ENCODE results near the gene DDI2.
A peak's percentile ranks its signal among the peaks of the same experiment; 100 is the strongest.
"Not testable (repeated sequence)": the region's sequence is repeated elsewhere in the genome, so short reads cannot be mapped to it uniquely, and the experiment has no call there.

DDI2 gene

DNA sequence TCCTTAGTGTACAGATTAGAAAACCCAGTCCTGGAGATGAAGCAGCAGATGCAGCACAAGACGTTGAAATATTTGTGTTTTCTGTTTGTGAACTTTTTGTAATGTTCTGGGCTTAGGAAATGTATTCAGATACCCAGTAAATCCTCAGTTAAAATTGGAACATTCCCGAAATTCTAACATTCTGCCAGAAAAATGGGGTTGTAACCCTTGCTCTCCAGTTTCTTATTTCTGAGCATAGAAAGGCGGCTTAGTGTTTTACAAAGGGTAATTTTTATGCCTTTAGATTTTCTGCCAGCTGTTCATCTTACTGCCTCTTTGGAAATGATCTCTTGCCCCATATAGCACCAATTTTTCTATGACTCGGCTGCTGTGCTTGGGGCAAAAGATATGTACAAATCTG, 20.6 kb downstream of the DDI2 start:
- DNase-seq = no peak

DNA sequence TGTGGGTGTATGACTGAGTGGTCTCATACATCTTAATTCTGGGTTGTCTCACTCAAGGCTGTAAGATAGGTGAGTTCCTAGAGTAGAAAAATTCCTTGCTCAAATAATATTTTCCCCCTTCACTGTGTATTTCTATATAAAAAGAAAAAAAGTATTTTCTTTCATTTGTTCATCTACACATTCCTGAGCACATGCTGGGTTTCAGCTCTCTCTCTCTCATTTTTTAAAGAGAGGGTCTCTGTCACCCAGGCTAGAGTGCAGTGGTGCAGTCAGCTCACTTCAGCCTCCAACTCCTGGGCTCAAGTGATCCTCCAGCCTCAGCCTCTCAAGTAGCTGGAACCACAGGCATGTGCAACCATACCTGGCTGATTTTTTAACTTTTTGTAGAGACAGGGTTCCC, 22.0 kb downstream of the DDI2 start:
- DNase-seq = no peak

DNA sequence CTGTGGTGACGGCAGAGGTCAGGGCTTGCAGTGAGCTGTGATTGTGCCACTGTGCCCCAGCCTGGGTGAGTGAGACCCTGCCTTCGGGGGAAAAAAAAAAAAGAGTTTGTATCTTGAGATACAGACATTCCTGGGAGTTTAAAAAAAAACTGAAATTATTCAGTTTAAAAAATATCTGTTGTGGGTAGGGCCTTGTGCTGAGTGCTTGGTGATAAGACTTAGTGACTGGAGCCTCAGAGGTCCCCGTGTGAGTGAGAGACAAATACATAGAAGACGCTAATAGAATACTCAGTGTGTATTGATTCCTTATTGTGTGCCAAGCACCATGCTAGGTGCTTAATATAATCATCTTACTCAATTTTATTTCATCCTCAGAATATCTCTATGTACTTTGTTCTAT, 22.7 kb downstream of the DDI2 start:
- no peak for DNase-seq

DNA sequence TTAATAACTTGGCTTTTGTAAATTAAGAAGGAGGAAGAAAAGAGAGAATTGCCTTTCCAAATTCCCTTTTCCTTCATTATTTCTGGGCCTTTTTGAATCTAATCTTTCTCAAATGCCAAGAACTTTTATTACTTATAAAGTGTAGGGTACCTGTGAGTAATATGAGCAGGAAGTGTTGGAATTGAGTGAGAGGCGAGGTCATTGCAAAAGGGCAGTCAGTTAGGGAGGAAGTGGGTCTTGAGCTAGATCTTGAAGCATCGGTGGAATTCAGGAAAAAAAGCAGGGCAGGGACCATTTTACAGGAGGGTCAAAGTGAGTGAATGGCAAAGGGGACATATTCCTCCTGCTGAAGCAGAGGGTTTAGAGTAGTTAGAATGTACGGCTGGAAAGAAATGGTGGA, 23.4 kb downstream of the DDI2 start:
- no peak for DNase-seq

DNA sequence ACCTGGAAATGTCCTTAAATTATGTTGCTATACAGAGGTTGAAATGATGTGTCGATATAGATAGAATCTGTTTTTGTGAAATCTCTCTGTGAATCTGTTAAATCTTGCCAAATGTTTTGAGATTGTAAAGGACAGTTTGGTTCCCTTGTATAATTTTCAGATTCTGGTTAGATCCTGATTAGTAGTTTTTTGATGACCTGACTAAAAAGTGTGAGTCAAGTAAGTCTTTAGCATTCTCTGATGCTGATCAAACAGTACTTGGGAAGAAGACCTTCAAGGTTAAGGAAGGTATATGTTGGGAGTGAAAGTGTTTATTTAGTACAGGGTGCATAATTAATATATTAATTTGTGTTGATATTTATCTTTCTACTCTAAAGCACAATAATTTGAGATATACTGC, 32.7 kb downstream of the DDI2 start:
- DNase-seq = no peak

DNA sequence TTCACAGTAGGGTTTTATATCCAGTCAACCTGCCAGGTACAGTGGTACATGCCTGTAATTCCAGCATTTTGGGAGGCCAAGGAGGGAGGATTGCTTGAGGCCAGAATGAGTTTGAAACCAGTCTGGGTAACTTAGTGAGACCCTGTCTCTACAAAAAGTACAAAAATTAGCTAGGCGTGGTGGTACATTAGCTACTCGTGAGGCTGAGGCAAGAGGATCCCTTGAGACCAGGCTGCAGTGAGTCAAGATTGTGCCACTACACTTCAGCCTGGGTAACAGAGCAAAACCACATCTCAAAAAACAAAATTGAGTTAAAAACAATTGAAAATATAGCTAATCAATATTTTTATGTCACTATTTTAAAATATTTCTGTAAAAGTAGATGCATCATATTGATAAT, 33.2 kb downstream of the DDI2 start:
- no peak for DNase-seq

DNA sequence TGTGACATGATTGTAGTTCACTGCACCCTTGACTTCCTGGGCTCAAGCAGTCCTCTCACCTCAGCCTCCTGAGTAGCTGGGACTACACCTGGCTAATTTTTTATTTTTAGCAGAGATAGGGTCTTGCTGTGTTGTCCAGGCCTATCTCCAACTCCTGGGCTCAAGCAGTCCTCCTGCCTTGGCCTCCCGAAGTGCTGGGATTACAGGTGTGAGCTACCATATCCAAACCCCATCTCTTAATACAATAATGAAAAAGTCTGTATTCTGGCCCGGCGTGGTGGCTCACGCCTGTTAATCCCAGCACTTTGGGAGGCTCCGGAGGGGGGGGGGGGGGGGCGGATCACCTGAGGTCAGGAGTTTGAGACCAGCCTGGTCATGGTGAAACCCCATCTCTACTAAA, 34.9 kb downstream of the DDI2 start:
- not testable (repeated sequence) for DNase-seq

DNA sequence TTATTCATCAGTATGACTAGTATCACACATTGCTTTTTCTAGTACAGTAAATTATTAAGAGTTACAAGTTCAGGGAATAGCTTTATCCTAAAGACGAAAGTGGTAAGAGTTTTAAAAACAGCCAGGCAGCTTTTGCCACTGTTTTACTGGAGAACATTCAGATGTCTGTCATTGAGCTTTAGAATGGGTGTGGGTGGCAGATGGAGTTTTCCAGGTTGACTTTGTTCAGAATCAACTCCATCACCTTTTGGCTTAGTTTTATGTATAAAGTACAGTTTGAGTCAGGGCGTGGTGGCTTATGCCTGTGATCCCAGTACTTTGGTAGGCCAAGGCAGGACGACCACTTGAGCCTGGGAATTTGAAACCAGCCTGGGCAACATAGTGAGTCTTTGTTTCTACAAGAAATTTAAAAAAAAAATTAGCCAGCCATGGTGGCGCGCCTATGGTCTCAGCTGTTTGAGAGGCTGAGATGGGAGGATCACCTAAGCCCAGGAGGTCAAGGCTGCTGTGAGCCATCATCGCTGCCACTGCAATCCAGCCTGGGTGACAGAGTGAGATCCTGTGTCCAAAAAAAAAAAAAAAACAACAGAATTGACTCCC, 36.9 kb downstream of the DDI2 start:
- DNase-seq = no peak

DNA sequence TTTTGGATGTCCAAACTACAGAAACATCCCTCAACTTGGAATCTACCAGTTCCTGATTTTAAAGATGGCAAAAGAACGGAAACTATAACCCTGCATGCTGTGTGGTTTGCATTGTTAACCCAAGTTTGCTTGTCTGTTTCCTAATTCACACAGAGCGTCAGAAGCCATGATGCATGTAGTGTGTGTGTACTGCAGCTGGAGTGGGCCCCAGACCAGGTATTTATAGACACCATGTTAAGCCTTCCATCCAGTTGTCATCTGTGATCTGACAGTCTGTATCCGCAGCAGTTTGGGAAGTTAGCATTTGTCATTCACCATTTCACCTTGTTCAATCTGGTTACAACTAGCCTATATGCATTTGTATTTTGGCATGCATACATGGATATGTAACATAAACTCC, 39.2 kb downstream of the DDI2 start:
- DNase-seq = no peak

DNA sequence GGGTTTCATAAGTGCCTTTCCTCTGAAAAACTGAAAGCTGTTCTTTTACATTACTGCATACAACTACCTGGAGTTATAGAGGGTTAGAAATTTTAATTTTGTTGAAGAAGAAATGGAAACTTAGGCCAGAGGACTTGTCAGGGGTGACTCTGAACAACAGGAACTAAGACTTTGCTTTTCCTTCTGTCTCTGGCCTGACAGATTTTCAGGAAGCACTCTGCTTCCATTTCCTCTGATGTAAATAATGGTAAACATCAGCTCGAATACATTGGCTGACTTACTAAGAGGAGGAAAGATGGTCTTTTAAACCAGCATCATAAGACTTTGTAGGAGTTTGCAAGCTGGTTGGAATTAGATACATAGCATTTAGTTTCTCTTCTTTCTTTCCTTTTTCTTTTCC, 39.8 kb downstream of the DDI2 start:
- no peak for DNase-seq

DNA sequence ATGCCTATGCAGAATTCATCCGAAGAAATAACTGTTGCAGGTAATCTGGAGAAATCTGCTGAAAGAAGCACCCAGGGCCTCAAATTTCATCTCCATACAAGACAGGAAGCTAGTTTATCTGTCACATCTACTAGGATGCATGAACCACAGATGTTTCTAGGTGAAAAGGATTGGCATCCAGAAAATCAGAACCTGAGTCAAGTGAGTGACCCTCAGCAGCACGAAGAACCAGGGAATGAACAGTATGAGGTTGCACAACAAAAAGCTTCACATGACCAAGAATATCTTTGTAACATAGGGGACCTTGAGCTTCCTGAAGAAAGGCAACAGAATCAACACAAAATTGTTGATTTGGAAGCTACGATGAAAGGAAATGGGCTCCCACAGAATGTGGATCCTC, 42.9 kb downstream of the DDI2 start:
- DNase-seq = no peak

DNA sequence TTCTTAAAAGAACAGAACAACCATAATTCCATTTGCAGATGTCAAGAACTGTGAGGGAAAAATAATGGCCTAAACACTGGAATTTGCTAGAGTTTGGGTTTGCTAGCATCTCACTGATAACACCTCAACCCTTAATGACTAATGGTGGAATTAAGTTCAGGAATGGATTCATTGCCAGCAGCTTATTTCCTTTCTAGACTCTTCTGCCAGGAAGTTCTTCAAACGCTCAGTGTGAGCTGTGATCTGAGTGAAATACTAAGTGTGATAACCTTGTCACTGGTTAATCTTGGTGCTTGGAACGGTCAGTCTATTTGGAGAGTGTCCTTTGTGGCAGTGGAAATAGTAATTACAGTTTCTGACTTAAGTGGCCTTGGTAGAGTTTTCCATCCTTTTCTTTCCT, 45.2 kb downstream of the DDI2 start:
- DNase-seq = no peak

DNA sequence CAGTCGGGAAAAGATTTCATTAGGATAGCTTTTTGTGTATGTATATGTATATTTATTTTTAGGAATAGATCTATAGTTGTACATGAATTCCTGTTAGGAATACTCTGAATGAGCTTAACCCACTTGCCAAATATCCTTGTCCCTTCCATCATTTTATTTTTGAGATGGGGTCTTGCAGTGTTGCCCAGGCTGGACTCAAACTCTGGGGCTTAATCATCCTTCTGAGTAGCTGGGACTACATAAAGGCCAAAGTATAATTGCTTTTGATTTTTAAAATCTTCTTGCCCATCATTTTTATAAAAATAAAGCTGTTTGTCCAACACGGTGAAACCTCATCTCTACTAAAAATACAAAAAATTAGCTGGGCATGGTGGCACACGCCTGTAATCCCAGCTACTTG, 46.7 kb downstream of the DDI2 start:
- DNase-seq = no peak

DNA sequence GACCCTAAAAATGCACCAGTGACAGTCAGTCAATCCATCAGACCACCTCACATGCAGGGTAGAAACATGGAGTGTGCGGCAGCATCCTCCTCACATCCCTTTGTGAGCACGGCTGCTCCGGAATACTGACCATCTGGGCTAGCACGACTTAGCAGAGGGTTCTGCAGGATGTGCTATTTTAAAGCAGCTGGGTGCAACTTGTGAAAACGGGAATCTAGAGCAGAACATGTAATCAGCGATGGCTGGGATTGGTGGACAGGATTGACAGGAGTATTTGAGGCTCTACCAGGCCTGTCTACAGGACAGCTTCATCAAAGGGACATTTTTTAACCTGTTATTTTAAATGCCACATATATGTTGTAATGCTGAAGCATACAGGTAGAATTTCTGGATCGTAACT, 50.1 kb downstream of the DDI2 start:
- no peak for DNase-seq

DNA sequence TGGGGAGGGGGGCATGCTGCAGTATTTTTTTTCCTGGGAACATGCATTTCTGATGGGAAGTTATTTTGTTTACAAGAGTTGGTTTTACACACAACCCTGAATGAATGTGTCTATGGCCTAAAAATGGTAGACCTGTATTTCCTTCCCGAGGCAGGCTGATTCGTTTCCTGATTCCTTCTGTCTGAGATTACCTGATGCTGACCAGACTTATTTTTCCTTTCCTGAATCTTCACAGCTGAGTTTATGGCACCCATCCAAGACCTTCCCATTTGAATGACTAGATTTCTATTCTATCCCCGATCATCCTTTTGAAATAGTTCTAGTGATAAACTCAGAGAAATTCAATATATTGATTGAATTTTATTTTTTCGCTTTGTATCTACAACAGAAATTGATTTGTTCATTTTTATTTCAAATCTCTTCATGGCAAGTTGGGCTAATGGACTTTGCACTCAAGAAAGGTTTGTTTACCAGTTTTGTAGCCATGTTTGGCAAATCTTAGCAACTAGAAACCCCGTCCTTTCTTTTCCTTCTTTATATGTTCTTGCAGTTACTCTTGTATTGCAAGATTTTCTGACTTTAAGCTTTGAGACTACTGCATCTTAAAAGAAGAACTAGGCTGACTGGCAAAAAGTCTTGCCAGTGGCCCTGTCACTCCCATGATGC, 51.0 kb downstream of the DDI2 start:
- DNase-seq = no peak

DNA sequence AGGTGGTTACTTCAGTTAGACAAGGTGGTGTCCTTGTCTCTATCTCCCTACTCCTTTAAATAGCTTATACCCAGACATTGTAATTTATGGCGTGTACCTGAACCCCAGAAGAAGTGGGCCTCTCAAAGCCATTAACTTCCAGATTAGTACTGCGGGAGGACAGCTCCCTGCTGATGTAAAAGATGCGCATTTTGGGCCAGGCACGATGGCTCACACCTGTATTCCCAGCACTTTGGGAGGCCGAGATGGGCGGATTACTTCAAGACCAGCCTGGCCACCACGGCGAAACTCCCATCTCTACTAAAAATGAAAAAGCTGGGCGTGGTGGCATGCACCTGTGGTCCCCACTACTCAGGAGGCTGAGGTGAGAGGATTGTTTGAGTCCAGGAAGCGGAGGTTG, 51.8 kb downstream of the DDI2 start:
- no peak for DNase-seq

DNA sequence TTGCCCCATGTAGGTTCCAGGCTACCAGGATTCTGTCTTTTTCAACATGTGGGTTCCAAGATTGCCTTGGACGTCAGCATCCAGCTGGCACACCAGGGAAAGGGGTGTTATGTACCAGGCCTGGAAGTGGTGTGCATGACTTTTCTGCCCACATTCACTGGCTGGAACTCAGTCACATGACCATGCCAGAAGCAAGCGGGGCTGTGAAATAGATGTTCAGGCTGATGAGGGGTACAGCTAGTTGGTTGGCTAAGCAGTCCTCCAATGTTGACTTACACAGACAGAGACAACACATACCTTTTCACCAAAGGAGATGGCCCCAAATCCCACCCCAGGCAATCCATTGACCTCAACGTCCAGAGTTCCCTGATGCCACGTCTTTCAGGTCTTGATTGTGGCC, 52.6 kb downstream of the DDI2 start:
- DNase-seq = no peak

DNA sequence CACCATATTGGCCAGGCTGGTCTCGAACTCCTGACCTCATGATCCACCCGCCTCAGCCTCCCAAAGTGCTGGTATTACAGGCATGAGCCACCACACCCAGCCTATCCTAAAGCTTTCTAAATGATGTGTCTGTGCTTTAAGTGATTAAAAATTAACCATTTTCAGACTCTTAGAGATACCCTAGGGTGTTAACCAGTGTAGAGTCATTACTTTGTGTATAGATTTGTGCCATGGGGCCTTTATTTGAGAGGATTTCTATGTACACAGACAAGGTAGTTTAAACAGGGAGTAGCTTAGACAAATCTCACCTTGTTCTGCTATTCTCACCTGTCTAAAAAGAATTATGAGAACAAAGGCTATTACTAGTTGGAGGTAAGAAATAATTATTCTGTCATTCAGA, 54.2 kb downstream of the DDI2 start:
- DNase-seq = no peak

DNA sequence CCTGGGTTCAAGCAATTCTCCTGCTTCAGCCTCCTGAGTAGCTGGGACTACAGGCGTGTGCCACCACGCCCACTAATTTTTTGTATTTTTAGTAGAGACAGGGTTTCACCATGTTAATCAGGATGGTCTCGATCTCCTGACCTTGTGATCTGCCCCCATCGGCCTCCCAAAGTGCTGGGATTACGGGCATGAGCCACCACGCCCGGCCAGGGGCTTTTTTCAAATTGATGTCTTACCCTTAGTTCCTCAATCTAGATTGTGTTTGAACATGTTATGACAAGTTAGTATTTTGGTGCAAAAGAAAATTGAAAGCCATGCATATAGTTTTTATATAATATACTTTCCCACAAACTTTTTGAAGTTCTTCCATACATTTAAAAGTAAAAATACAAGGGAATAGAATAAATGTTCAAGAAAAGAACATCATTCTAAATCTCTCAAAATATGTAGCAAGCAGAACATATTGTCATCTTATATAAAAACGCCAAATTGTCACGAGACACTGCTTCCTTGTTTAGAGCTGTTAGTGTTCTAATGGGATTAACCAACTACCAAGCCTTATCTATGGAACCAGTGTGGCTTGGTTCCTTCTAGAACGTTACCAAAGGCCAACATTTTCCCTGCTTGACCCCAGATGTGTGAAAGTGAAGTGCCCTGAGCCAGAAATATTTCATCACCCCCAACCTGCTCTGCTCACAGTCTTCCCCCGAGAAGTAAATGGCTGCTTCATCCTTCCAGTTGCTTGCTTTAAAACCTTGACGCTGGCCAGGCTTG, 57.3 kb downstream of the DDI2 start:
- DNase-seq = no peak

DNA sequence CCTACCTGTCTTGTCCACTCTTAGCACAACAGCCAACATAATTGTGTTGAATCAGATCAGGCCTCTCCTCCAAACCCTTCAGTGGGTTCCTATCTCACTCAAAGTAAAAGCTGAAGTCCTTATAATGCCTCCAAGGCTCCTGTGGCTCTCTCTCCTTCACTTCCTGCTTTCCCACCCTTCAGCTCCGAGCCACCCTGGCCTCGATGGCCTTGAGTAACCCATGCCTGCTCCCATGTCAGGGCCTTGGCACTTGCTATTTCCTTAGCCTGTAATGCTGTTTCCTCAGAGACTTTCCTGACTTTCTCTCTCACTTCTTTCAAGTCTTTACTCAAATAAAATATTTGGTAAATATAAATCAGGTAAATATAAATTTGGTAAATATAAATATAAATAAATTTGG, 58.8 kb downstream of the DDI2 start:
- DNase-seq = no peak

DNA sequence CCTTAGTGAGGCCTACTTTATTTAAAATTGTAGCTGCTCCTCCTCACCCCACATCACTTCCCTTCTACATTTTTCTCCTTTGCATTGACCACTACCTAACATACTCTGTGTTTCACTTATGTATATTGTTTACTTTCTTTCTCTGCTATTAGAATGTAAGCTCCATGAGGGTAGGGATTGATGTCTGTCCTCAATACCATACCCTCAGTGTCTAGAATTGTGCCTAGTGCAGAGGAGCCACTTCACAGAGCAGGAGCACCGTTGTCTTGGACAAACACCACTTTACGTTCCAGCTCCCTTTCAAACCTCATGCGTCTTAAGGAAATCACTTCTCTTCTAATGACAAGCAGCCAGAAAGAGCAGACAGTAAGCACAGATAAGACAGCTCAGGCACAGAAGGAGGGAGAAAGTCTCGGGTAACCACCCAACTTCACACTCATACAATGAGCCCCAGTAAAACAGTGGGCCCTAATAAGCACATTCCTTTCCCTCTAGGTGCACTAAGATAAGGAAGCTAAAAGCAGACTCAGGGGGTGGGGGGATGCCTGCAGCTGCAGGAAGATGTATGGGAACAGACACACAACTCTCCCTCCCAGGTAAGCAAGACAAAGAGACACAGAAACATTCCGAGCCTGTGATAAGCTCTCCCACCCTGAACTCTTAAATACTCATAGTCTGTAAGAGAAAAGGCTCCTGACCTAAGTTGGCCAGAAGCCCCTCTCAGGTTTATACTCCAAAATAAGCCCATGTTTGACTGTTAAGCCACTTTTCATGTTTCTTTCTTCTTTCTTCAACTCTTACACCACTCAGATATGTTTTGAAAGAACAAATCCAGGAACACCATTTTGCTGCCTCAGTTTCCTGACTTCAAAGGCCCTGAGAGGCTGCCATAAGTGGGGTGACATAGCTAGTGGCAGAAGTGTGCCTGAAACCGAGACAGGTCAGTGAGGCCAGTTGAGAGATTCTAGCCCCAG, 59.7 kb downstream of the DDI2 start:
- no peak for DNase-seq

DNA sequence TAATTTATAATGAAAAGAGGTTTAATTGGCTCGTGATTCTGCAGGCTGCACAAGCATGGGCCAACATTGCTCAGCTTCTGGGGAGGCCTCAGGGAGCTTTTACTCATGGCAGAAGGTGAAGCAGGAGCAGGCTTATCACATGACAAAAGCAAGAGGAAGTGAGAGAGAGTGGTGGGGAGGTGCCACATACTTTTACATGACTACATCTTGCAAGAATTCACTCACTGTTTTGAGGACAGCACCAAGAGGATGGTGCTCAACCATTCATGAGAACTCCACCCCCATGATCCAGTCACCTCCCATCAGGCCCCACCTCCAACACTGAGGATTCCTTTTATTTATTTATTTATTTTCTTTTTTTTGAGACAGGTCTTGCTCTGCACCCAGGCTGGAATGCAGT, 61.3 kb downstream of the DDI2 start:
- DNase-seq = peak; percentile 90

DNA sequence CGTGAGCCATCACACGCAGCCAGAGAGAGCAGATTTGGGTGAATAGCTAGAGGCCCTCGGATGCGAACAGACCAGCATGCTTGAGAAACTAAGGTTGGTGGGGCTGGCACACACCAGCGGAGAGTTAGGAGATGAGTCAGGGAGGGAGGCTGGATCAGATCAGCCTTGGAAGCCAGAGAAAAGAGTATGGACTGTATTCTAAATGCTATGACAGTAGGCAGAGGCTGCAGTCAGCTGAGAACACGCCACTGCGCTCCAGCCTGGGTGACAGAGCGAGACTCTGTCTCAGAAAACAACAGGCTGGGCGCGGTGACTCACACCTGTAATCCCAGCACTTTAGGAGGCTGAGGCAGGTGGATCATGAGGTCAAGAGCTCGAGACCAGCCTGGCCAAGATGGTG, 62.9 kb downstream of the DDI2 start:
- DNase-seq = peak; percentile 79

Measured in HCEC 1CT (cell line).